Ishikawa (cell line): ENCODE measurements around the gene SRPK2.

Source experiments
- CEBPB ChIP-seq: IDR thresholded peaks from 2 replicates; pipeline ENCODE4 v1.6.1; 2012
- CREB1 ChIP-seq: IDR thresholded peaks from 2 replicates; pipeline ENCODE4 v1.6.1; 2012; ENCODE audit warnings: low read depth
- EGR1 ChIP-seq: IDR thresholded peaks from 2 replicates; pipeline ENCODE4 v1.6.1; 2012
- EP300 ChIP-seq: IDR thresholded peaks from 2 replicates; pipeline ENCODE4 v1.6.1; 2012; ENCODE audit warnings: borderline replicate concordance
- FOXM1 ChIP-seq: IDR thresholded peaks from 2 replicates; pipeline ENCODE4 v1.6.1; 2012; ENCODE audit warnings: low read depth, borderline replicate concordance
- MAX ChIP-seq: IDR thresholded peaks from 2 replicates; pipeline ENCODE4 v1.6.1; 2012
- NFIC ChIP-seq: IDR thresholded peaks from 2 replicates; pipeline ENCODE4 v1.6.1; 2012
- RAD21 ChIP-seq: IDR thresholded peaks from 2 replicates; pipeline ENCODE4 v1.6.1; 2012; ENCODE audit warnings: low read depth
- REST ChIP-seq: IDR thresholded peaks from 2 replicates; pipeline ENCODE4 v1.6.1; 2012; ENCODE audit warnings: low read depth, mild to moderate bottlenecking
- TAF1 ChIP-seq: IDR thresholded peaks from 2 replicates; pipeline ENCODE4 v1.6.1; 2012; ENCODE audit warnings: low read depth, mild to moderate bottlenecking
- TCF12 ChIP-seq: IDR thresholded peaks from 2 replicates; pipeline ENCODE4 v1.6.1; 2012; ENCODE audit warnings: low read depth
- TEAD4 ChIP-seq: IDR thresholded peaks from 2 replicates; pipeline ENCODE4 v1.6.1; 2012
- USF1 ChIP-seq: IDR thresholded peaks from 2 replicates; pipeline ENCODE4 v1.6.1; 2012
- YY1 ChIP-seq: IDR thresholded peaks from 2 replicates; pipeline ENCODE4 v1.6.1; 2012; ENCODE audit warnings: low read depth
- ZBTB7A ChIP-seq: IDR thresholded peaks from 2 replicates; pipeline ENCODE4 v1.6.1; 2012; ENCODE audit warnings: low read depth

The SRPK2 gene

GRCh38 chr7:105352018-105352612, 36.6 kb downstream of the SRPK2 start:
- TF ChIP-seq TAF1, result no peak
- TF ChIP-seq RAD21, result no peak
- TF ChIP-seq FOXM1, result no peak
- no peak for TF ChIP-seq TEAD4
- no peak for TF ChIP-seq CEBPB
- TF ChIP-seq YY1, result no peak
- TF ChIP-seq REST, result no peak

- TF ChIP-seq TEAD4, result no peak
- TF ChIP-seq REST, result no peak
Measured at GRCh38 chr7:105350906-105351305, 37.8 kb downstream of the SRPK2 start.

GRCh38 chr7:105348177-105348576, 40.5 kb downstream of the SRPK2 start:
- peak; percentile 3; the same call in 1 of the 2 replicates for TF ChIP-seq CEBPB
- peak; percentile 38; the same call in 1 of the 2 replicates for TF ChIP-seq EGR1
- 0 out of 2 replicates have a peak, but pooled peaks have one; percentile 15 for TF ChIP-seq YY1

- TF ChIP-seq TEAD4 (no peak), EGR1 (no peak), ZBTB7A (no peak), TAF1 (no peak), YY1 (no peak), NFIC (no peak), FOXM1 (no peak), RAD21 (no peak), EP300 (no peak), REST (no peak), MAX (no peak), CREB1 (no peak), TCF12 (no peak), CEBPB (no peak), USF1 (no peak)
Measured at GRCh38 chr7:105346593-105347322, 42.0 kb downstream of the SRPK2 start.

GRCh38 chr7:105346138-105346537, 42.6 kb downstream of the SRPK2 start:
- TF ChIP-seq YY1 (no peak), FOXM1 (no peak), REST (no peak), RAD21 (no peak), TCF12 (no peak), MAX (no peak), EP300 (no peak), TAF1 (no peak), CREB1 (no peak), TEAD4 (no peak), USF1 (no peak)
